Retina (tissue), 1 donor: ENCODE data around the gene PHF2.

Experiments used
- DNase-seq: peaks from one replicate; pipeline ENCODE4 v3.0.0-alpha.2; 2016

PHF2 gene

DNA sequence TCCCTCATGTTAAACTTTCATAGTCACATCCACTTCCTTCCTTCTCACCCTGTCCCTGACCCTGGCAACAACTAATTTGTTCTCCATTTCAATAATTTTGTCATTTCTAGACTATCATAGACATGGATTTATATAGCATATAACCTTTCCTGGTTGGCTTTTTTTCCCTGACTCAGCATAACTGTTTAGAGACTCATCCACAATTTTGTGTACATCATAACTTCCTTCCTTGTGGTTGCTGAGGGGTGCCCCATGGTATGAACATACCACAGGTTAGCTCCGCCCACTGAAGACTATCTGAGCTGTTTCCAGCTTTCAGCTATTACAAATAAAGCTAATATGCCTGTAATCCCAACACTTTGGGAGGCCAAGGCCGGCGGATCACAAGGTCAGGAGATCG lies 137.3 kb downstream of the PHF2 start:
- no peak for DNase-seq

DNA sequence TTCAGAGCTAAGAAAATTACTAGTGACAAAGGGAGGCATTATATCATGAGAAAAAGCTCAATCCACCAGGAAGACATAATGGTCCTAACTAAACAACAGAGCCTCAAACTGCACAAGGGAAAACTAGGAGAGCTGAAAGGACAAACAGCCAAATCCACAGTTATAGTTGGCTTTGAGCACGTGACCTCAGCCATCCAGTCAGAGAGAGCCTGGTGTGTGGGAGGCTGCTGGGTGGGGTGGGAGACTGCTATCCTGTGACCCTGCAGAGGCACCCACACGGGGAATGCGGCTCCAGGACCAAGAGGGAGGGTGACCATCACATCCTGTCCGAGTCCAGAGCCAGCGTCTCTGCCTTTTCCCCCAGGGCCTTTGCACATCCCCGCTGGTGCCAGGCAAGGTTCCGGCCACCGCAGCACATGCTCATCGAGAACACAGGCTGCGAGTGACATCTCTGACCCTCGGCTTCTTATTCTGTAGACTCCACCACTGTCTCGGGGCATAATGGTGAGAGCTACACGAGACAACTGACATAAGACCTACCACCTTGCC lies 145.1 kb downstream of the PHF2 start:
- DNase-seq = no peak

DNA sequence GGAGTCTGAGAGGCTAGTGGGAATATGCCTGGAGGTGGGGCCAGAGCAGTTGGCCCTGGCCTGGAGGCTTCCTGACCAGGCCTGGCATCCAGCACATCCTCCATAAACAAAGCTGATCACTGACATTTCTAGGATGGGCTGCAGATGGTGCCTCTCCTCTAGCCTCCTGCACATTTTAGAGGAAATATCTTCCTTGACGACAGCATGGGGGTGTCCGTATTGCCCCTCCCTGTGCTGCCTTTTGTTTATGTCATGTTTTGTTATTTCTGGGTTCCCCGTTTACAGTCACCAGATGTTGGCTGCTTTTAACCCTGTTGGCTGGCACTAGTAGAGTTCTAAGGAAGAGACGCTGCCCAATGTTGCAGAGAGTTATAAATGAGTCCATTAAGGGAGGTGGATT lies 148.5 kb downstream of the PHF2 start:
- no peak for DNase-seq

DNA sequence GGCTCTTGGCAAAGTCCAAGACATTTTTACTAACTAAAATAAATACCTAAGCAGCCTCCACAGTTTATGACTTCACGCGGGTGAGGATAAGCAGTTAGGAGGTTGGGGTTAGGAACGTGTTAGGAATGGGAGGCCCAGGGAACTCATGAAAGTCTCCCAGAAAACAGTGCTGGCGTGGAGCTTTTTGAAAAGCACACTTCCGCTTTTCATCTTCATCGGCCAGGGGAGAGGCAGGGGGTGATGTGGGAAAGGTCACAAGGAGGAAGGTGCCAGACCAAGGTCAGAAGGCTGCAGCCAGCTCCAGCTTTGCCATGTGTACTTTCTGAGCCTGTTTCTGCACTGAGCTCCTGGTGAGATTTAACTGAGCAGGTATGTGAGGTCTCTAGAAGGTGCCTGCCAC lies 149.0 kb downstream of the PHF2 start:
- no peak for DNase-seq

DNA sequence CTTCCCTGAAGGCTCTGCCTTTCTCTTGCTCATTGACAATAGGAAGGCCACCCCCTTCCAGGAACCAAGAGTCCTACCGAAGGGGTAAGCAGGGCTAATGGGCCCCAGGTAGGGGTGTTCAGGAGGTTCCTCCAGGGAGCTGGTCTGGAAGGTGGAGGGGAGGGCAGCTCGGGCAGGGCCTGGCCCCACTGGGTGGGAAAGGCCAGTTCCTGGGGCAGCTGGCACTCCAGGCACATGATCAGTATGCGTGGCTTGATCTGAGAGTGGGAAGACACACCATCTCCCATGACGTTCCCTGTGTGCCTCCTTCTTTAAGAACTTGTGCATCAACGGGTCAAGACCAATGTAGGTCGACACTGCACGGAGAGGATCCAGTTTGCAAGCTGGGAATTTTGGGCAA lies 149.8 kb downstream of the PHF2 start:
- no peak for DNase-seq
